PC-9 (cell line): ENCODE measurements around the gene IL1F10.

Experiments used
- CTCF ChIP-seq: fragments of 200-600 bp; sonication (generic); conservative IDR thresholded peaks from 2 replicates; pipeline ENCODE4 v1.6.1; 2017; ENCODE audit warnings: mixed run types, antibody characterized with exemption, mild to moderate bottlenecking, moderate library complexity
- EZH2 ChIP-seq: fragments of 200-600 bp; sonication (generic); IDR thresholded peaks from 2 replicates; pipeline ENCODE4 v1.8.0; 2017; ENCODE audit warnings: antibody characterized with exemption, low read depth

- TF ChIP-seq CTCF (no peak), EZH2 (no peak)
Measured at GRCh38 chr2:113122364-113122763, 54.6 kb downstream of the IL1F10 start.
